ENCODE data around the gene SYT9.

DNA sequence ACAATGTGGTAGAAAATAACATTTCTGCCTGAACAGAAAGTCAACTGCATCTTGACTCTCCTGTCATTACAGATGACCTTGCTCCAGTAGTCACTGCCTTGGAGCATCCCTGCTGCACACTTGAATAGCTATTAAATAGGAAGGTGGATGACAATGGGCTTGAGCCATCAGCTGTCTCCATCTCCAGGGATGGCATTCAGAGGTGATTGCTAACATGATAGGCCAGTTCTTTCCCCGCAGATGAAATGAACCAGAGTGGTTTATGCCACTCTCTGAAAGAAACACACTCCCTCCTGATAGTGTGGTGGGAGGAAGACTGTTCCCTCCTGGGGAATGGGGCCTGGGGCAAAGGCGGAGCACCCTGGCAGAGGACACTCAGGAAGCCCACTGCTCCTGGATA is 176.5 kb downstream of the SYT9 start:
- TF ChIP-seq CTCF (IDR thresholded peaks at IDR 0.05; ENCODE audit: low read depth, low read length, poor library complexity, severe bottlenecking) (no peak), EZH2phosphoT487 (IDR thresholded peaks at IDR 0.05; ENCODE audit: borderline replicate concordance, low read length) (no peak)
